Measurements from ENCODE around the gene KCNE3. TPM values are rescaled to one million over a fixed set of nuclear protein-coding genes. Genes with fewer than 3 reads are reported as not detected.

KCNE3 gene
- total RNA-seq, 1 experiment from 2014 or later: not detected

DNA sequence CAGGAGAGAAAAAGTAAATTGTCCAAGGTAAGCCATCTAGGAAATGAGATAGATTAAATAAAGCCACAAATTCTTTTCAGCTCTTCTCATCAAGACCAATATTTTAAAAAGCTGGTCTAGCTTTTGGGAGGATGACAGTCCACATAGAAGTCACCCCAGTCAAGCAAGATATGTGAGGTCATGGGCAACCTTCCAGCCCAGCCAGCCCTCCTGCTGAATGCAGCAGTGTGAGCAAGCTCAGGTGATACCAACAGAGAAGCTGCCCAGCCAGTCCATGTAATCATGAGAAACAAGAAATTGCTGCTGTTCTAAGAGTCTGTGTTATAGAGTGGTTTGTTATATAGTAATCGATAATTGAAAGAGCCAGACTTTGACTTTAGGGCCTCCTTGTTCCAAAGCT lies 28.7 kb downstream of the KCNE3 start:
- no peak overlapping the region for H2AFZ ChIP-seq (ENCODE audit: low read depth, low read length, poor library complexity, severe bottlenecking)
- 0 out of 4 replicates have a peak, but pooled peaks cover 0 to 8% of the 10 kb centered on the region in 2 experiments for H3K4me1 ChIP-seq (ENCODE audit: control insufficient read depth in 1 of 2, insufficient read depth in 2 of 2, low read length in 2 of 2)
- intact Hi-C loops (cut with micrococcal nuclease): no loop called here
- no peaks in the 10 kb centered on the region for H3K27me3 ChIP-seq (ENCODE audit: insufficient read depth, low read length)
- H3K27ac ChIP-seq (ENCODE audit: low read depth, low read length): no peak overlapping the region
- no peaks in the 10 kb centered on the region for H3K9me3 ChIP-seq (ENCODE audit: control insufficient read depth in 1 of 2, insufficient read depth in 1 of 2, low read depth in 1 of 2, low read length in 2 of 2)
- H3K9me2 ChIP-seq (ENCODE audit: insufficient read depth): no peaks in the 10 kb centered on the region
- no peaks in the 10 kb centered on the region for H4K20me1 ChIP-seq (ENCODE audit: insufficient read depth)
- CTCF ChIA-PET: interaction anchor here (1.3 to 3.1 kb wide), 3 partner anchors 9 to 14 kb away, joined by 5 to 12 read pairs (median 8); no protein-coding TSS in a partner anchor
- POLR2A ChIA-PET: no interaction called here
- TF ChIP-seq POLR2AphosphoS5 (IDR thresholded peaks at IDR 0.05; ENCODE audit: low read depth, low read length) (no peak), ZNF274 (IDR thresholded peaks at IDR 0.05; ENCODE audit: low read depth, low read length) (no peak), EZH2phosphoT487 (IDR thresholded peaks at IDR 0.05; ENCODE audit: borderline replicate concordance) (no peak), CBX3 (IDR thresholded peaks at IDR 0.05; ENCODE audit: low read depth) (no peak), ZFX (IDR thresholded peaks at IDR 0.05) (no peak), ZBTB33 (IDR thresholded peaks at IDR 0.05; ENCODE audit: extremely low read depth, insufficient replicate concordance, low read length) (no peak), EZH2 (IDR thresholded peaks at IDR 0.05) (no peak), EGR1 (IDR thresholded peaks at IDR 0.05; ENCODE audit: low read depth) (no peak), JUND (IDR thresholded peaks at IDR 0.05) (no peak), ATF3 (IDR thresholded peaks at IDR 0.05) (no peak), RAD21 (IDR thresholded peaks at IDR 0.05; ENCODE audit: low read depth) (no peak), ELF1 (IDR thresholded peaks at IDR 0.05; ENCODE audit: borderline replicate concordance, low read depth) (no peak), SRF (IDR thresholded peaks at IDR 0.05; ENCODE audit: low read depth) (no peak), SIN3A (IDR thresholded peaks at IDR 0.05; ENCODE audit: low read depth) (no peak)
- TF ChIP-seq, protein P1, sequence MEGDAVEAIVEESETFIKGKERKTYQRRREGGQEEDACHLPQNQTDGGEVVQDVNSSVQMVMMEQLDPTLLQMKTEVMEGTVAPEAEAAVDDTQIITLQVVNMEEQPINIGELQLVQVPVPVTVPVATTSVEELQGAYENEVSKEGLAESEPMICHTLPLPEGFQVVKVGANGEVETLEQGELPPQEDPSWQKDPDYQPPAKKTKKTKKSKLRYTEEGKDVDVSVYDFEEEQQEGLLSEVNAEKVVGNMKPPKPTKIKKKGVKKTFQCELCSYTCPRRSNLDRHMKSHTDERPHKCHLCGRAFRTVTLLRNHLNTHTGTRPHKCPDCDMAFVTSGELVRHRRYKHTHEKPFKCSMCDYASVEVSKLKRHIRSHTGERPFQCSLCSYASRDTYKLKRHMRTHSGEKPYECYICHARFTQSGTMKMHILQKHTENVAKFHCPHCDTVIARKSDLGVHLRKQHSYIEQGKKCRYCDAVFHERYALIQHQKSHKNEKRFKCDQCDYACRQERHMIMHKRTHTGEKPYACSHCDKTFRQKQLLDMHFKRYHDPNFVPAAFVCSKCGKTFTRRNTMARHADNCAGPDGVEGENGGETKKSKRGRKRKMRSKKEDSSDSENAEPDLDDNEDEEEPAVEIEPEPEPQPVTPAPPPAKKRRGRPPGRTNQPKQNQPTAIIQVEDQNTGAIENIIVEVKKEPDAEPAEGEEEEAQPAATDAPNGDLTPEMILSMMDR (IDR thresholded peaks at IDR 0.05 in 2 of 3, conservative IDR thresholded peaks at IDR 0.05 in 1 of 3; ENCODE audit: borderline replicate concordance in 1 of 3, insufficient read depth in 1 of 3, low read depth in 2 of 3, low read length in 2 of 3): no peak
- no peak overlapping the region for H3K9ac ChIP-seq (ENCODE audit: low read length)
- no peak overlapping the region for H3K4me3 ChIP-seq (replicated peaks in 1 of 2; ENCODE audit: low read depth in 1 of 2, low read length in 2 of 2)
- DNase-seq (ENCODE audit: low read depth, low spot score) (no peak), ATAC-seq (no peak)
- no peaks in the 10 kb centered on the region for H3K79me2 ChIP-seq (ENCODE audit: insufficient read depth, low read length)
- RAD21 ChIA-PET (ENCODE audit: low non-redundant PET in 1 of 2, low total read pairs in 2 of 2, uncharacterized antibody in 2 of 2, unreplicated experiment in 2 of 2): interaction anchor here in 1 of 2 experiments (0.6 kb wide), 1 partner anchor 942 kb away, joined by 3 read pairs; no protein-coding TSS in a partner anchor
- no peak overlapping the region for H3K4me2 ChIP-seq (ENCODE audit: low read length)
- BruUV-seq (replicated peaks): no TSS peak
- H3K36me3 ChIP-seq (ENCODE audit: control insufficient read depth in 1 of 2, insufficient read depth in 2 of 2, low read length in 2 of 2): no peaks in the 10 kb centered on the region

All from HCT116 (cell line).